SH-SY5Y (cell line): ENCODE results near the gene PDCD2L.

Experiments
- GATA2 ChIP-seq: IDR thresholded peaks from 2 replicates; pipeline ENCODE4 v1.6.1; 2011; ENCODE audit warnings: mild to moderate bottlenecking, low read depth, low read length
- GATA3 ChIP-seq: IDR thresholded peaks from 2 replicates; pipeline ENCODE4 v1.6.1; 2011; ENCODE audit warnings: low read depth, mild to moderate bottlenecking, low read length, moderate library complexity

Gene PDCD2L

GRCh38 chr19:34404109-34404909 lies at the start of gene PDCD2L:
Gene PDCD2L (plus strand): TSS chr19:34404399. CDS start chr19:34404431, 32 bp downstream.
- no peak for TF ChIP-seq GATA2
- no peak for TF ChIP-seq GATA3

- no peak for TF ChIP-seq GATA2
- no peak for TF ChIP-seq GATA3
Measured at GRCh38 chr19:34355201-34355600, 49.0 kb upstream of the PDCD2L start.

GRCh38 chr19:34356875-34357274 lies 47.3 kb upstream of the PDCD2L start:
- TF ChIP-seq GATA2, result no peak
- TF ChIP-seq GATA3, result no peak

- TF ChIP-seq GATA2, result no peak
- TF ChIP-seq GATA3, result no peak
Measured at GRCh38 chr19:34357431-34357830, 46.8 kb upstream of the PDCD2L start.

- TF ChIP-seq GATA3, result no peak
- TF ChIP-seq GATA2, result no peak; the same call in 1 of the 2 replicates
Measured at GRCh38 chr19:34359140-34359953, 44.9 kb upstream of the PDCD2L start.

GRCh38 chr19:34359954-34360315 lies 44.3 kb upstream of the PDCD2L start:
- TF ChIP-seq GATA2 (no peak), GATA3 (no peak)

GRCh38 chr19:34360354-34360909 lies 43.8 kb upstream of the PDCD2L start:
- TF ChIP-seq GATA3 (no peak), GATA2 (no peak)

- TF ChIP-seq GATA3 (no peak), GATA2 (no peak)
Measured at GRCh38 chr19:34362679-34363069, 41.5 kb upstream of the PDCD2L start.

- TF ChIP-seq GATA3 (no peak), GATA2 (no peak)
Measured at GRCh38 chr19:34363094-34363493, 41.1 kb upstream of the PDCD2L start.

GRCh38 chr19:34363930-34364329 lies 40.3 kb upstream of the PDCD2L start:
- TF ChIP-seq GATA2, result no peak
- TF ChIP-seq GATA3, result no peak

- TF ChIP-seq GATA3, result no peak
- no peak for TF ChIP-seq GATA2
Measured at GRCh38 chr19:34364462-34364829, 39.8 kb upstream of the PDCD2L start.

- TF ChIP-seq GATA2 (no peak), GATA3 (no peak)
Measured at GRCh38 chr19:34364830-34365462, 39.3 kb upstream of the PDCD2L start, which contains the start of gene GPI. Gene GPI (plus strand): TSS chr19:34365196. CDS start chr19:34365267, 71 bp downstream.

- no peak for TF ChIP-seq GATA3
- peak; percentile 30; the same call in 1 of the 2 replicates for TF ChIP-seq GATA2
Measured at GRCh38 chr19:34365463-34366401, 38.5 kb upstream of the PDCD2L start.

GRCh38 chr19:34366738-34367623 lies 37.2 kb upstream of the PDCD2L start:
- no peak for TF ChIP-seq GATA3
- no peak for TF ChIP-seq GATA2
